ENCODE data around the gene LY6G6C.

- TF ChIP-seq CTCF (IDR thresholded peaks at IDR 0.05; ENCODE audit: insufficient read depth, low read length) (no peak), POLR2AphosphoS5 (IDR thresholded peaks at IDR 0.05; ENCODE audit: low read depth) (no peak), GABPA (IDR thresholded peaks at IDR 0.05; ENCODE audit: low read depth) (no peak), REST (IDR thresholded peaks at IDR 0.05; ENCODE audit: insufficient replicate concordance, low read depth) (no peak)
Observed at GRCh38 chr6:31669676-31670075, 51.9 kb downstream of the LY6G6C start, which contains the start of gene LY6G5B.
